Measurements from ENCODE around the gene CNDP2. TPM values are rescaled to one million over a fixed set of nuclear protein-coding genes. Genes with fewer than 3 reads are reported as not detected.

CNDP2 gene
- total RNA-seq, 1 experiment from 2014 or later, result 40.5 TPM

- H3K36me3 ChIP-seq, result no peaks in the 10 kb centered on the region
These were observed 76.9 kb downstream of the CNDP2 start for GRCh38 chr18:74573053-74573452.

More at GRCh38 chr18:74573053-74573452, 76.9 kb downstream of the CNDP2 start:
- no peak overlapping the region for H3K4me3 ChIP-seq
- DNase-seq (ENCODE audit: low read depth in 1 of 2, low spot score in 2 of 2), result no peak
- no peak overlapping the region for H3K27ac ChIP-seq
- no peaks in the 10 kb centered on the region for H3K9me3 ChIP-seq (replicated peaks)
- no peaks in the 10 kb centered on the region for H3K27me3 ChIP-seq (replicated peaks)
- 0 out of 2 replicates have a peak, but pooled peaks cover 3% of the 10 kb centered on the region for H3K4me1 ChIP-seq (replicated peaks)

Other genes starting within 250 kb of the CNDP2 start
- gene CYB5A, start 204.4 kb upstream of the CNDP2 start, total RNA-seq (2014; rRNA removed; shearing (Covaris generic)), result 210 and 237 TPM in 2 replicates
- not detected in 2 replicates for gene C18orf63, start 180.5 kb upstream of the CNDP2 start, total RNA-seq (2014; rRNA removed; shearing (Covaris generic))
- not detected in 2 replicates for gene DIPK1C, start 39.1 kb upstream of the CNDP2 start, total RNA-seq (2014; rRNA removed; shearing (Covaris generic))
- not detected in 2 replicates for gene CNDP1, start 38.1 kb downstream of the CNDP2 start, total RNA-seq (2014; rRNA removed; shearing (Covaris generic))
- 11.0 and 15.2 TPM in 2 replicates for gene ZNF407, start 101.5 kb downstream of the CNDP2 start, total RNA-seq (2014; rRNA removed; shearing (Covaris generic))